Ovary (tissue), 9 donors: ENCODE results near the gene ART3. TPM values are rescaled to one million over a fixed set of nuclear protein-coding genes. Genes with fewer than 3 reads are reported as not detected.
A peak's percentile ranks its signal among the peaks of the same experiment; 100 is the strongest.

Experiments used
- DNase-seq, 5 donors: peaks; one replicate each; pipeline ENCODE4 v3.0.0-alpha.2; 2019 to 2020
- H3K27ac ChIP-seq, 2 donors: fragments of 200-600 bp; one replicate each; pipeline versions ENCODE4 v1.5.1 to v1.8.0; 2019 to 2022
- H3K27me3 ChIP-seq: fragments of 200-600 bp; one replicate; pipeline ENCODE4 v1.8.0; 2022
- H3K36me3 ChIP-seq: fragments of 200-600 bp; sonication (generic); one replicate; pipeline ENCODE4 v1.5.1; 2019
- H3K4me1 ChIP-seq: one replicate; pipeline ENCODE4 v1.8.1; 2013; ENCODE audit warnings: mild to moderate bottlenecking, moderate library complexity; ENCODE audit not compliant: insufficient read depth
- H3K4me3 ChIP-seq: fragments of 200-600 bp; sonication (generic); one replicate; pipeline ENCODE4 v1.5.1; 2017
- H3K9me3 ChIP-seq, 2 donors: fragments of 200-600 bp in 1 of 2; sonication (generic) in 1 of 2; one replicate each; pipeline versions ENCODE4 v1.5.1 to v1.8.1; 2013 to 2019; ENCODE audit warnings: mild to moderate bottlenecking in 1 of 2, moderate library complexity in 1 of 2
- EP300 ChIP-seq: sonication (generic); formaldehyde crosslinking; IDR thresholded peaks from one replicate; pipeline ENCODE4 v1.6.1; 2017; ENCODE audit warnings: antibody characterized with exemption
- POLR2A ChIP-seq: fragments of 450-650 bp; IDR thresholded peaks from one replicate; pipeline ENCODE4 v1.6.1; 2017; ENCODE audit warnings: antibody characterized with exemption, mild to moderate bottlenecking, moderate library complexity
- WGBS, 3 donors: extraction: QIAGEN DNeasy Blood & Tissue Kit in 1 of 3; methylation state at CpG; one replicate each; pipeline versions ENCODE4 v1.1.5 to v1.1.7; 2013 to 2017; 5-methylcytosine and 5-hydroxymethylcytosine counted together
- intact Hi-C, 4 donors: fragments of 100-400 bp; cut with DNase I; formaldehyde crosslinking; loops; one replicate each; pipeline versions ENCODE4 v1.11.0 to v1.15.1; 2022 to 2023
- polyA plus RNA-seq, 2 donors: library from polyadenylated mRNA; stranded (reverse); fragments of 200-250 nt in 1 of 2; fragments of 350-450 nt in 1 of 2; fragmentation: Illumina TruSeq in 1 of 2; extraction: RNeasy Lipid Tissue Mini Kit (QIAGEN cat#74804) in 1 of 2; gene quantifications; one replicate each; pipeline ENCODE4 v1.2.3, GENCODE V29; 2013 to 2014
- total RNA-seq, 7 donors: library from RNA; depleted of rRNA in 2 of 7; stranded (reverse); fragments of >200 nt in 2 of 7; fragmentation: NEBNext Ultra II Directional in 3 of 7; extraction: Animal tissue kit (Norgen Biotek cat#: 25700) in 3 of 7; gene quantifications; one replicate each; pipeline versions ENCODE4 v1.1.0 to v1.2.4, GENCODE V29; 2016 to 2023
- TF ChIP-seq, protein P1 (sequence below), 3 donors: fragments of 450-650 bp in 2 of 3; fragments of 200-600 bp in 1 of 3; IDR thresholded peaks; one replicate each; pipeline versions ENCODE4 v1.5.1 to v1.8.0; 2016 to 2022; ENCODE audit warnings: antibody characterized with exemption in 3 of 3, mild to moderate bottlenecking in 1 of 3
- donor health status: DM: no; HTN: no; CAD: no; lungs with moderate emphysema.
- donor health status: DM: no; HTN: no; CAD: no.
- donor health status: Bipolar disorder and iron deficiency.
- donor health status: DM: yes; HTN: yes; CAD: no.
- donor health status: DM: no; HTN: no; CAD: no.
- donor health status: DM: yes; HTN: yes; CAD: no.

The ART3 gene
- total and polyA plus RNA-seq, 9 donors: 0.11 to 1.5 (median 0.71) TPM; not detected in 4

GRCh38 chr4:76061982-76062381 lies 12.5 kb upstream of the ART3 start:
- Histone ChIP-seq H3K4me1 (no peaks in the 10 kb centered on the region), H3K27ac (no peak overlapping the region), H3K4me3 (no peak overlapping the region), H3K36me3 (no peaks in the 10 kb centered on the region), H3K27me3 (no peaks in the 10 kb centered on the region), H3K9me3 (no peaks in the 10 kb centered on the region)
- no peak for DNase-seq
- intact Hi-C loops: loop anchor here in 1 of 4 donors (10.0 kb wide), 1 partner anchor 67 kb away; the partner anchor contains the start of gene SDAD1
- TF ChIP-seq, protein P1, sequence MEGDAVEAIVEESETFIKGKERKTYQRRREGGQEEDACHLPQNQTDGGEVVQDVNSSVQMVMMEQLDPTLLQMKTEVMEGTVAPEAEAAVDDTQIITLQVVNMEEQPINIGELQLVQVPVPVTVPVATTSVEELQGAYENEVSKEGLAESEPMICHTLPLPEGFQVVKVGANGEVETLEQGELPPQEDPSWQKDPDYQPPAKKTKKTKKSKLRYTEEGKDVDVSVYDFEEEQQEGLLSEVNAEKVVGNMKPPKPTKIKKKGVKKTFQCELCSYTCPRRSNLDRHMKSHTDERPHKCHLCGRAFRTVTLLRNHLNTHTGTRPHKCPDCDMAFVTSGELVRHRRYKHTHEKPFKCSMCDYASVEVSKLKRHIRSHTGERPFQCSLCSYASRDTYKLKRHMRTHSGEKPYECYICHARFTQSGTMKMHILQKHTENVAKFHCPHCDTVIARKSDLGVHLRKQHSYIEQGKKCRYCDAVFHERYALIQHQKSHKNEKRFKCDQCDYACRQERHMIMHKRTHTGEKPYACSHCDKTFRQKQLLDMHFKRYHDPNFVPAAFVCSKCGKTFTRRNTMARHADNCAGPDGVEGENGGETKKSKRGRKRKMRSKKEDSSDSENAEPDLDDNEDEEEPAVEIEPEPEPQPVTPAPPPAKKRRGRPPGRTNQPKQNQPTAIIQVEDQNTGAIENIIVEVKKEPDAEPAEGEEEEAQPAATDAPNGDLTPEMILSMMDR (IDR thresholded peaks at IDR 0.05): no peak
- no peak for TF ChIP-seq EP300
- no peak for TF ChIP-seq POLR2A
- WGBS, 3 donors: 36 to 46% (median 38%) methylated on average over 1 of the region's 1 CpG

DNA sequence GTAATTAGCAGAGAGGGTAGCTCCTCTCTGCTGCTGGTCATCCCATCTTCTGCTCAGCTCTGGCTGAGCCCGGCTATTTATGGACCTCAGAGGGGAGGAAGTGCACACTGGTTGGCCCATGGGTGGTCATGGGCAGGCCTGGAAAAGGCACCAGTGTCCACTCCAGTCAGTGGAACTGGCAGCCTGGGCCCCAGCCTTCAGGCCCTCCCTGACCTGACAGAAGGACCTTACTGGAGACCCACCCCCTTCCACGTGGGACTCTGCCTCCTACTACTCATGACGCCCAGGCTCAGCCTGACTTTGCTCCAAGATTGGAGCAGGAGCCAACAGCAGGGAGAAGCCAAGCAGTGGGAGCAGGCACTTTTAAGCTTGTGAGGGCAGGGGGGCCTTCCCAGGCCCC lies 8.0 kb upstream of the ART3 start:
- Histone ChIP-seq H3K27ac (no peak overlapping the region), H3K4me3 (no peak overlapping the region), H3K9me3 (no peaks in the 10 kb centered on the region), H3K4me1 (no peaks in the 10 kb centered on the region), H3K36me3 (no peaks in the 10 kb centered on the region), H3K27me3 (no peaks in the 10 kb centered on the region)
- TF ChIP-seq EP300 (no peak), POLR2A (no peak)
- TF ChIP-seq, protein P1 (IDR thresholded peaks at IDR 0.05): no peak
- intact Hi-C loops: loop anchor here in 2 of 4 donors (5.0 to 10.0 kb wide), 2 partner anchors 72 to 74 kb away; partner anchors contain the start of gene SDAD1 (in 2 of the 2)
- 52 to 75% (median 71%) methylated on average over 2 to 3 of the region's 3 CpGs for WGBS, 3 donors
- no peak for DNase-seq

- intact Hi-C loops: loop anchor here in 2 of 4 donors (5.0 to 10.0 kb wide), 2 partner anchors 73 to 75 kb away; partner anchors contain the start of gene SDAD1 (in 2 of the 2)
- peak; percentile 23 to 59 (median 51) for DNase-seq
- Histone ChIP-seq H3K4me3 (no peak overlapping the region), H3K27ac (no peak overlapping the region), H3K27me3 (no peaks in the 10 kb centered on the region), H3K9me3 (no peaks in the 10 kb centered on the region), H3K36me3 (no peaks in the 10 kb centered on the region), H3K4me1 (no peaks in the 10 kb centered on the region)
- WGBS, 3 donors: 0 to 1% (median 0%) methylated on average over 2 of the region's 2 CpGs
- TF ChIP-seq EP300 (no peak), POLR2A (no peak)
- TF ChIP-seq, protein P1 (IDR thresholded peaks at IDR 0.05): peak in 1 of 3 donors; percentile 17
Observed at GRCh38 chr4:76067652-76068286, 6.7 kb upstream of the ART3 start.

DNA sequence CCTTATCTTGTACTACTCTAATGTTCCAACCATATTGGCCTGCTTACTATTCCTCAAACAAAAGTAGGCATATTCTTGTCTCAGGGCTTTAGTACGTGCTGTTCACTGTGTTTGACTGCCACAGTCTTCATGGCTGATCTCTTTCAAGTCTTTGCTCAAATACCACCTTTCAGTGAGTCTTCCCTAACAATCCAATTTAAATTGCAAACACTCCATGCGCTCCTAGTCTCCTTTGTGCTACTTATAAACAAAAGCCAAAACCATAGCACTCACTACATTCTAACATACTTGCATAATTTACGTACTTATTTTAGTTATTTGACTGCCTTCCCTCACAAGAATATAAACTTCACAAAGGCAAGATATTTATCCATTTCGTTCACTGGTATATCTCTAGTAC lies 1.7 kb upstream of the ART3 start:
- Histone ChIP-seq H3K27ac (no peak overlapping the region), H3K27me3 (no peaks in the 10 kb centered on the region), H3K36me3 (no peaks in the 10 kb centered on the region), H3K4me1 (no peaks in the 10 kb centered on the region), H3K9me3 (no peaks in the 10 kb centered on the region), H3K4me3 (no peak overlapping the region)
- WGBS, 3 donors: 79 to 85% (median 81%) methylated on average over 4 of the region's 4 CpGs
- TF ChIP-seq EP300 (no peak), POLR2A (no peak)
- TF ChIP-seq, protein P1 (IDR thresholded peaks at IDR 0.05): no peak
- intact Hi-C loops: no loop called here
- no peak for DNase-seq
